ENCODE data around the gene CDC14C. TPM values are rescaled to one million over a fixed set of nuclear protein-coding genes. Genes with fewer than 3 reads are reported as not detected.

The CDC14C gene
- total and polyA plus RNA-seq, 2 experiments from 2014 or later = 0.17 TPM; not detected in 1

DNA sequence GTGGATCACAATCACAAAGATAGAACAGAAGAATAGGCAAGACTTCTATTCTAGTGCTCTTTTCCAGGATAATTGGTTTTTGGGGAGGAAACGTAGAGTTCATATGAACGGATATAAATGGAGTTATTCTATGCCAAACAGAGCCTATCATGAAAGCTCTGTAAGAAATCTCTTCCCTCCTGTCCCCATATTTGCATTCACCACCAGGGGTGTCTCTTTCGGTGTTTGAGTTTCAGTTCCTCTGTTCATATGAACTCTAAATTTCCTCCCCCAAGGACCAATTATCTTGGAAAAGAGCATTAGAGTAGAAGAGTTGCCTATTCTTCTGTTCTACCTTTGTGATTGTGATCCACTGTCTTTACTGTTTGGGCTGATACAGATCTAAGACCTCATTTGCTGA, 48.3 kb upstream of the CDC14C start:
- H3K4me1 Mint-ChIP-seq = no peaks in the 10 kb centered on the region; the same call in 2 of the 3 replicates
- H3F3A ChIP-seq (replicated peaks; ENCODE audit: low read depth) = no peaks in the 10 kb centered on the region
- no peaks in the 10 kb centered on the region for H3K36me3 Mint-ChIP-seq (ENCODE audit: low read depth)
- H4K20me1 ChIP-seq (replicated peaks; ENCODE audit: insufficient read depth) = no peaks in the 10 kb centered on the region
- no peaks in the 10 kb centered on the region for H3K27me3 Mint-ChIP-seq (ENCODE audit: insufficient read depth, low read depth, poor library complexity)
- H3K9me2 ChIP-seq (ENCODE audit: insufficient read depth) = no peaks in the 10 kb centered on the region
- TF ChIP-seq NANOG (IDR thresholded peaks at IDR 0.05; ENCODE audit: borderline replicate concordance) = no peak
- TF ChIP-seq JUNB (IDR thresholded peaks at IDR 0.05; ENCODE audit: unreplicated experiment) = no peak
- TF ChIP-seq, protein P1, sequence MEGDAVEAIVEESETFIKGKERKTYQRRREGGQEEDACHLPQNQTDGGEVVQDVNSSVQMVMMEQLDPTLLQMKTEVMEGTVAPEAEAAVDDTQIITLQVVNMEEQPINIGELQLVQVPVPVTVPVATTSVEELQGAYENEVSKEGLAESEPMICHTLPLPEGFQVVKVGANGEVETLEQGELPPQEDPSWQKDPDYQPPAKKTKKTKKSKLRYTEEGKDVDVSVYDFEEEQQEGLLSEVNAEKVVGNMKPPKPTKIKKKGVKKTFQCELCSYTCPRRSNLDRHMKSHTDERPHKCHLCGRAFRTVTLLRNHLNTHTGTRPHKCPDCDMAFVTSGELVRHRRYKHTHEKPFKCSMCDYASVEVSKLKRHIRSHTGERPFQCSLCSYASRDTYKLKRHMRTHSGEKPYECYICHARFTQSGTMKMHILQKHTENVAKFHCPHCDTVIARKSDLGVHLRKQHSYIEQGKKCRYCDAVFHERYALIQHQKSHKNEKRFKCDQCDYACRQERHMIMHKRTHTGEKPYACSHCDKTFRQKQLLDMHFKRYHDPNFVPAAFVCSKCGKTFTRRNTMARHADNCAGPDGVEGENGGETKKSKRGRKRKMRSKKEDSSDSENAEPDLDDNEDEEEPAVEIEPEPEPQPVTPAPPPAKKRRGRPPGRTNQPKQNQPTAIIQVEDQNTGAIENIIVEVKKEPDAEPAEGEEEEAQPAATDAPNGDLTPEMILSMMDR (conservative IDR thresholded peaks at IDR 0.05; ENCODE audit: low read depth in 2 of 2) = 0 out of 4 replicates have a peak, but pooled peaks of 1 of the 2 experiments have one; percentile 19
- TF ChIP-seq ZNF331 (CRISPR knock-in tag; IDR thresholded peaks at IDR 0.05; ENCODE audit: low read depth) = no peak
- no peak for TF ChIP-seq EZH2 (IDR thresholded peaks at IDR 0.05; ENCODE audit: low read depth, unreplicated experiment)
- TF ChIP-seq, protein P2, sequence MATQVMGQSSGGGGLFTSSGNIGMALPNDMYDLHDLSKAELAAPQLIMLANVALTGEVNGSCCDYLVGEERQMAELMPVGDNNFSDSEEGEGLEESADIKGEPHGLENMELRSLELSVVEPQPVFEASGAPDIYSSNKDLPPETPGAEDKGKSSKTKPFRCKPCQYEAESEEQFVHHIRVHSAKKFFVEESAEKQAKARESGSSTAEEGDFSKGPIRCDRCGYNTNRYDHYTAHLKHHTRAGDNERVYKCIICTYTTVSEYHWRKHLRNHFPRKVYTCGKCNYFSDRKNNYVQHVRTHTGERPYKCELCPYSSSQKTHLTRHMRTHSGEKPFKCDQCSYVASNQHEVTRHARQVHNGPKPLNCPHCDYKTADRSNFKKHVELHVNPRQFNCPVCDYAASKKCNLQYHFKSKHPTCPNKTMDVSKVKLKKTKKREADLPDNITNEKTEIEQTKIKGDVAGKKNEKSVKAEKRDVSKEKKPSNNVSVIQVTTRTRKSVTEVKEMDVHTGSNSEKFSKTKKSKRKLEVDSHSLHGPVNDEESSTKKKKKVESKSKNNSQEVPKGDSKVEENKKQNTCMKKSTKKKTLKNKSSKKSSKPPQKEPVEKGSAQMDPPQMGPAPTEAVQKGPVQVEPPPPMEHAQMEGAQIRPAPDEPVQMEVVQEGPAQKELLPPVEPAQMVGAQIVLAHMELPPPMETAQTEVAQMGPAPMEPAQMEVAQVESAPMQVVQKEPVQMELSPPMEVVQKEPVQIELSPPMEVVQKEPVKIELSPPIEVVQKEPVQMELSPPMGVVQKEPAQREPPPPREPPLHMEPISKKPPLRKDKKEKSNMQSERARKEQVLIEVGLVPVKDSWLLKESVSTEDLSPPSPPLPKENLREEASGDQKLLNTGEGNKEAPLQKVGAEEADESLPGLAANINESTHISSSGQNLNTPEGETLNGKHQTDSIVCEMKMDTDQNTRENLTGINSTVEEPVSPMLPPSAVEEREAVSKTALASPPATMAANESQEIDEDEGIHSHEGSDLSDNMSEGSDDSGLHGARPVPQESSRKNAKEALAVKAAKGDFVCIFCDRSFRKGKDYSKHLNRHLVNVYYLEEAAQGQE (IDR thresholded peaks at IDR 0.05; ENCODE audit: unreplicated experiment) = no peak
- H3K27ac Mint-ChIP-seq = no peak overlapping the region
- no peaks in the 10 kb centered on the region for H3K36me3 ChIP-seq (ENCODE audit: insufficient read depth)
- H3K27me3 ChIP-seq (ENCODE audit: insufficient read depth) = no peaks in the 10 kb centered on the region
- no peaks in the 10 kb centered on the region for H3K79me2 ChIP-seq (replicated peaks; ENCODE audit: insufficient read depth)
- H3K9me3 Mint-ChIP-seq = no peaks in the 10 kb centered on the region; the same call in 2 of the 3 replicates
- no peak for ATAC-seq
- no peak overlapping the region for H3K4me2 ChIP-seq
- no peak overlapping the region for H3K27ac ChIP-seq (ENCODE audit: low read depth)
- no peak overlapping the region for H3K4me3 ChIP-seq
- H2AFZ ChIP-seq = no peak overlapping the region
- DNase-seq (ENCODE audit: low spot score) = no peak
- no peak overlapping the region for H3K4me3 Mint-ChIP-seq
- H3K4me1 ChIP-seq (ENCODE audit: insufficient read depth) = 0 out of 2 replicates have a peak, but pooled peaks cover 3% of the 10 kb centered on the region

DNA sequence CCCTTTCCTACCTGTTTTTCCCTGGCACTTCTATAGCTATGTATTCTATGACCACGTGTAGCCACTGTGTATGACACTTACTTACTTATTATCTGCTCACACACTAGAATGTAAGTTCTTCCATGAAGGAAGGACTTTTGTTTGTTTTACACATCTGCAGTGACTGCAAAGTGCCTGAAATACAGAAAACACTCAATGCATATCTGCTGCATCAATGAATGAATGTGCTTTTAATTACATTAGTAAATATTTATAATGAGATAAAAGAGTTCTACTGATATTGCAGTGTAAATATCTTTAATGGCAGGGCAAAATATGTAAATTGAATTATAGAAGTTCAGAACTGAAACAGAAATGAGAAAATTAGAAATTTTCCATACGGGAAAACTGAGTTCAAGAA, 43.5 kb upstream of the CDC14C start:
- H3K9me3 Mint-ChIP-seq = peaks cover 19% of the 10 kb centered on the region
- H3K4me1 Mint-ChIP-seq = no peaks in the 10 kb centered on the region
- no peak overlapping the region for H3K27ac ChIP-seq (ENCODE audit: low read depth)
- peaks cover 6% of the 10 kb centered on the region; the same call in 2 of the 3 replicates for H3K36me3 Mint-ChIP-seq (ENCODE audit: low read depth)
- H3K79me2 ChIP-seq (replicated peaks; ENCODE audit: insufficient read depth) = no peaks in the 10 kb centered on the region
- H3K36me3 ChIP-seq (ENCODE audit: insufficient read depth) = no peaks in the 10 kb centered on the region
- ATAC-seq (no peak), DNase-seq (ENCODE audit: low spot score) (no peak)
- H3K4me1 ChIP-seq (ENCODE audit: insufficient read depth) = 0 out of 2 replicates have a peak, but pooled peaks cover under 1% of the 10 kb centered on the region
- H3K4me3 ChIP-seq = no peak overlapping the region
- H3K27me3 Mint-ChIP-seq (ENCODE audit: insufficient read depth, low read depth, poor library complexity) = peaks cover 2% of the 10 kb centered on the region
- no peak overlapping the region for H3K4me2 ChIP-seq
- H3K27ac Mint-ChIP-seq = no peak overlapping the region
- no peak for TF ChIP-seq POLR2AphosphoS5 (IDR thresholded peaks at IDR 0.05; ENCODE audit: low read depth)
- no peak overlapping the region for H2AFZ ChIP-seq
- H3K27me3 ChIP-seq (ENCODE audit: insufficient read depth) = no peaks in the 10 kb centered on the region
- H3K4me3 Mint-ChIP-seq = no peak overlapping the region
- H3F3A ChIP-seq (replicated peaks; ENCODE audit: low read depth) = no peaks in the 10 kb centered on the region
- 0 out of 2 replicates have a peak, but pooled peaks cover 3% of the 10 kb centered on the region for H3K9me2 ChIP-seq (ENCODE audit: insufficient read depth)
- no peaks in the 10 kb centered on the region for H4K20me1 ChIP-seq (replicated peaks; ENCODE audit: insufficient read depth)
